HepG2 (cell line): ENCODE results near the gene FBLL1. TPM values are rescaled to one million over a fixed set of nuclear protein-coding genes. Genes with fewer than 3 reads are reported as not detected.

Source experiments
- ADNP ChIP-seq: sonication (generic); formaldehyde crosslinking; IDR thresholded peaks from 2 replicates; pipeline ENCODE4 v1.4.0; 2020; ENCODE audit warnings: missing genetic modification reagents
- CBX2 ChIP-seq, 2 experiments: fragments of 200-600 bp in 1 of 2; sonication (generic); formaldehyde crosslinking in 1 of 2; IDR thresholded peaks; 2 replicates each; pipeline versions ENCODE4 v1.7.0 to v1.8.1; 2018 to 2022; ENCODE audit warnings: low read depth in 2 of 2, low read length in 1 of 2, mild to moderate bottlenecking in 1 of 2, missing genetic modification reagents in 1 of 2
- CEBPG ChIP-seq: IDR thresholded peaks from 2 replicates; pipeline ENCODE4 v1.6.1; 2016
- FOSL2 ChIP-seq: sonication (generic); formaldehyde crosslinking; IDR thresholded peaks from 2 replicates; pipeline ENCODE4 v1.4.0; 2020; ENCODE audit warnings: missing genetic modification reagents
- HMGA1 ChIP-seq: sonication (generic); formaldehyde crosslinking; conservative IDR thresholded peaks from 2 replicates; pipeline ENCODE4 v1.4.0; 2020; ENCODE audit warnings: missing genetic modification reagents
- MIER2 ChIP-seq: IDR thresholded peaks from 2 replicates; pipeline ENCODE4 v1.6.1; 2016; ENCODE audit warnings: missing biosample characterization, missing genetic modification reagents
- NR2C2 ChIP-seq: sonication (generic); formaldehyde crosslinking; IDR thresholded peaks from 2 replicates; pipeline ENCODE4 v1.4.0; 2020; ENCODE audit warnings: missing genetic modification reagents, mild to moderate bottlenecking, moderate library complexity, borderline replicate concordance
- SIX4 ChIP-seq: sonication (generic); formaldehyde crosslinking; IDR thresholded peaks from 2 replicates; pipeline ENCODE4 v1.4.0; 2020; ENCODE audit warnings: missing genetic modification reagents
- SNAI1 ChIP-seq: sonication (generic); formaldehyde crosslinking; IDR thresholded peaks from 2 replicates; pipeline ENCODE4 v1.5.0; 2020; ENCODE audit warnings: mild to moderate bottlenecking, missing genetic modification reagents, borderline replicate concordance
- SP5 ChIP-seq: IDR thresholded peaks from 2 replicates; pipeline ENCODE4 v1.6.1; 2016; ENCODE audit warnings: low read depth, borderline replicate concordance
- ZNF644 ChIP-seq: IDR thresholded peaks from 2 replicates; pipeline ENCODE4 v1.6.1; 2016; ENCODE audit warnings: low read depth
- polyA plus RNA-seq, 8 experiments: library from polyadenylated mRNA; depleted of rRNA in 3 of 8; stranded (reverse) in 7 of 8; unstranded in 1 of 8; fragments of >200 nt; fragmentation: Illumina TruSeq in 4 of 8; extraction: Trizol in 4 of 8; gene quantifications; 2 replicates each; pipeline versions ENCODE4 v1.2.1 to v1.2.3, GENCODE V29; 2011 to 2016; ENCODE audit warnings: low read depth in 4 of 8, missing spikeins in 1 of 8, mixed read lengths in 1 of 8; ENCODE audit not compliant: insufficient read depth in 1 of 8
- total RNA-seq, 5 experiments: library from RNA; depleted of rRNA; stranded (reverse); fragments of >200 nt; fragmentation: Illumina TruSeq; extraction: Trizol; gene quantifications; 2 replicates each; pipeline ENCODE4 v1.2.3, GENCODE V29; 2016; ENCODE audit warnings: low read depth in 1 of 5
- TF ChIP-seq, protein P1 (sequence below): sonication (generic); formaldehyde crosslinking; IDR thresholded peaks from 2 replicates; pipeline ENCODE4 v1.4.0; 2020; ENCODE audit warnings: missing genetic modification reagents, borderline replicate concordance
- TF ChIP-seq, protein P2 (sequence below): sonication (generic); formaldehyde crosslinking; IDR thresholded peaks from 2 replicates; pipeline ENCODE4 v1.8.1; 2023; ENCODE audit warnings: mild to moderate bottlenecking, missing genetic modification reagents
- TF ChIP-seq, protein P3 (sequence below): sonication (generic); formaldehyde crosslinking; IDR thresholded peaks from 2 replicates; pipeline ENCODE4 v1.4.0; 2020; ENCODE audit warnings: missing genetic modification reagents
- TF ChIP-seq, protein P4 (sequence below): fragments of 450-650 bp; IDR thresholded peaks from 2 replicates; pipeline ENCODE4 v1.6.1; 2016
- TF ChIP-seq, protein P5 (sequence below): IDR thresholded peaks from 2 replicates; pipeline ENCODE4 v1.6.1; 2016; ENCODE audit warnings: mild to moderate bottlenecking, missing biosample characterization, missing genetic modification reagents
- TF ChIP-seq, protein P6 (sequence below): sonication (generic); formaldehyde crosslinking; IDR thresholded peaks from 2 replicates; pipeline ENCODE4 v1.4.0; 2020; ENCODE audit warnings: missing genetic modification reagents

FBLL1 gene
- total and polyA plus RNA-seq, 2 of the 13 experiments (the other 11 are each of a cell fraction or from before 2014, with no cell fraction given) = 0.17 to 0.18 TPM

DNA sequence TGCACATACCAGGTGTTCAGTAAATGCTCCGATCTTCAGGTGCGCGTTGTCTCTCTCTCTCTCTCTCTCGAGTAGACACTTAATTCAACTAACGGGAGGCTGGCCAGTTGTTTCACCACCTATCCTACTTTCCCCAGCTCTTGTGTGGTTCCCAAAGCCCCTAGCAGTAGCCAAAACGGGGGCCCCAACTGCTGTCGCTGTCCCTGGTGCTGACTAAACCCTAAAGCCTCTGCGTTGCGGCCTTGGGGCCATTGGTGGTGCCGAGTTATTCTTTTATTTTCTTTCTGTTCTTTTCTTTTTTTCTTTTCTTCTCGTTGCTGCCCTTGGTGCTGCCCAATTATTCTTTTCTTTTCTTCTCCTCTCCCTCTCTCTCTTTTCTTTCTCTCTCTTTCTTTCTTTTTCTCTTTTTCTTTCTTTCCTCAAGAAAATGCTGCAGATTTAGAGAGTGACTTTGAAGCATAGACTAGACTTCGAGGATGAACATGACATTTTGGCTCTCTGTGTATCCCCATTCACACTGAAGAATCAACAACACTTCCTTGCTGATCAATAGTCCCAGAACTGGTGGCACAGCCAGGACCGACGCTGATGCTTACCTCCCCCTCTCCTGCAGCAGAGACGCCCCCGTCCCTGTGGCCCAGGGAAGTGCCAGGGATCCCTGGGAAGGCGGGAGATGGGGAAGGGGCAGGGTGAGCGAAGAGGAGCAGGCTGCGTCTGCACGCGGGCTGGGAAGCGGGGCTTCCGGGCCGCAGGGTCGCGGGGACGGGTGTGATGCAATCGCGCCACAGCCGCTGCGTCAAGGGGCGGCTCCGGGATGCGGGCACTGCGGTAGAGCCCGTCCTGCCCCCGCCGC lies at the start of gene FBLL1 (continued):
- TF ChIP-seq, protein P1, sequence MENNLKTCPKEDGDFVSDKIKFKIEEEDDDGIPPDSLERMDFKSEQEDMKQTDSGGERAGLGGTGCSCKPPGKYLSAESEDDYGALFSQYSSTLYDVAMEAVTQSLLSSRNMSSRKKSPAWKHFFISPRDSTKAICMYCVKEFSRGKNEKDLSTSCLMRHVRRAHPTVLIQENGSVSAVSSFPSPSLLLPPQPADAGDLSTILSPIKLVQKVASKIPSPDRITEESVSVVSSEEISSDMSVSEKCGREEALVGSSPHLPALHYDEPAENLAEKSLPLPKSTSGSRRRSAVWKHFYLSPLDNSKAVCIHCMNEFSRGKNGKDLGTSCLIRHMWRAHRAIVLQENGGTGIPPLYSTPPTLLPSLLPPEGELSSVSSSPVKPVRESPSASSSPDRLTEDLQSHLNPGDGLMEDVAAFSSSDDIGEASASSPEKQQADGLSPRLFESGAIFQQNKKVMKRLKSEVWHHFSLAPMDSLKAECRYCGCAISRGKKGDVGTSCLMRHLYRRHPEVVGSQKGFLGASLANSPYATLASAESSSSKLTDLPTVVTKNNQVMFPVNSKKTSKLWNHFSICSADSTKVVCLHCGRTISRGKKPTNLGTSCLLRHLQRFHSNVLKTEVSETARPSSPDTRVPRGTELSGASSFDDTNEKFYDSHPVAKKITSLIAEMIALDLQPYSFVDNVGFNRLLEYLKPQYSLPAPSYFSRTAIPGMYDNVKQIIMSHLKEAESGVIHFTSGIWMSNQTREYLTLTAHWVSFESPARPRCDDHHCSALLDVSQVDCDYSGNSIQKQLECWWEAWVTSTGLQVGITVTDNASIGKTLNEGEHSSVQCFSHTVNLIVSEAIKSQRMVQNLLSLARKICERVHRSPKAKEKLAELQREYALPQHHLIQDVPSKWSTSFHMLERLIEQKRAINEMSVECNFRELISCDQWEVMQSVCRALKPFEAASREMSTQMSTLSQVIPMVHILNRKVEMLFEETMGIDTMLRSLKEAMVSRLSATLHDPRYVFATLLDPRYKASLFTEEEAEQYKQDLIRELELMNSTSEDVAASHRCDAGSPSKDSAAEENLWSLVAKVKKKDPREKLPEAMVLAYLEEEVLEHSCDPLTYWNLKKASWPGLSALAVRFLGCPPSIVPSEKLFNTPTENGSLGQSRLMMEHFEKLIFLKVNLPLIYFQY (CRISPR knock-in tag) = peak; percentile 79; the same call in 1 of the 2 replicates
- TF ChIP-seq MIER2 (CRISPR knock-in tag) (peak; percentile 97), HMGA1 (CRISPR knock-in tag) (no peak), CEBPG (peak; percentile 49), CBX2 (IDR thresholded peaks at IDR 0.05; ENCODE audit: low read depth, low read length) (no peak), CBX2 (CRISPR knock-in tag; IDR thresholded peaks at IDR 0.05; ENCODE audit: low read depth) (no peak), ADNP (CRISPR knock-in tag) (no peak), FOSL2 (CRISPR knock-in tag) (0 out of 2 replicates have a peak, but pooled peaks have one; percentile 13), SNAI1 (CRISPR knock-in tag) (peak; percentile 85; the same call in 1 of the 2 replicates), NR2C2 (CRISPR knock-in tag) (no peak), SP5 (CRISPR knock-in tag) (no peak), SIX4 (CRISPR knock-in tag) (peak; percentile 40; the same call in 1 of the 2 replicates), ZNF644 (CRISPR knock-in tag) (peak; percentile 23; the same call in 1 of the 2 replicates)
- TF ChIP-seq, protein P2, sequence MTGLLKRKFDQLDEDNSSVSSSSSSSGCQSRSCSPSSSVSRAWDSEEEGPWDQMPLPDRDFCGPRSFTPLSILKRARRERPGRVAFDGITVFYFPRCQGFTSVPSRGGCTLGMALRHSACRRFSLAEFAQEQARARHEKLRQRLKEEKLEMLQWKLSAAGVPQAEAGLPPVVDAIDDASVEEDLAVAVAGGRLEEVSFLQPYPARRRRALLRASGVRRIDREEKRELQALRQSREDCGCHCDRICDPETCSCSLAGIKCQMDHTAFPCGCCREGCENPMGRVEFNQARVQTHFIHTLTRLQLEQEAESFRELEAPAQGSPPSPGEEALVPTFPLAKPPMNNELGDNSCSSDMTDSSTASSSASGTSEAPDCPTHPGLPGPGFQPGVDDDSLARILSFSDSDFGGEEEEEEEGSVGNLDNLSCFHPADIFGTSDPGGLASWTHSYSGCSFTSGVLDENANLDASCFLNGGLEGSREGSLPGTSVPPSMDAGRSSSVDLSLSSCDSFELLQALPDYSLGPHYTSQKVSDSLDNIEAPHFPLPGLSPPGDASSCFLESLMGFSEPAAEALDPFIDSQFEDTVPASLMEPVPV (CRISPR knock-in tag) = 0 out of 2 replicates have a peak, but pooled peaks have one; percentile 37
- TF ChIP-seq, protein P3, sequence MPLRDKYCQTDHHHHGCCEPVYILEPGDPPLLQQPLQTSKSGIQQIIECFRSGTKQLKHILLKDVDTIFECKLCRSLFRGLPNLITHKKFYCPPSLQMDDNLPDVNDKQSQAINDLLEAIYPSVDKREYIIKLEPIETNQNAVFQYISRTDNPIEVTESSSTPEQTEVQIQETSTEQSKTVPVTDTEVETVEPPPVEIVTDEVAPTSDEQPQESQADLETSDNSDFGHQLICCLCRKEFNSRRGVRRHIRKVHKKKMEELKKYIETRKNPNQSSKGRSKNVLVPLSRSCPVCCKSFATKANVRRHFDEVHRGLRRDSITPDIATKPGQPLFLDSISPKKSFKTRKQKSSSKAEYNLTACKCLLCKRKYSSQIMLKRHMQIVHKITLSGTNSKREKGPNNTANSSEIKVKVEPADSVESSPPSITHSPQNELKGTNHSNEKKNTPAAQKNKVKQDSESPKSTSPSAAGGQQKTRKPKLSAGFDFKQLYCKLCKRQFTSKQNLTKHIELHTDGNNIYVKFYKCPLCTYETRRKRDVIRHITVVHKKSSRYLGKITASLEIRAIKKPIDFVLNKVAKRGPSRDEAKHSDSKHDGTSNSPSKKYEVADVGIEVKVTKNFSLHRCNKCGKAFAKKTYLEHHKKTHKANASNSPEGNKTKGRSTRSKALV = 0 out of 2 replicates have a peak, but pooled peaks have one; percentile 27
- TF ChIP-seq, protein P4, sequence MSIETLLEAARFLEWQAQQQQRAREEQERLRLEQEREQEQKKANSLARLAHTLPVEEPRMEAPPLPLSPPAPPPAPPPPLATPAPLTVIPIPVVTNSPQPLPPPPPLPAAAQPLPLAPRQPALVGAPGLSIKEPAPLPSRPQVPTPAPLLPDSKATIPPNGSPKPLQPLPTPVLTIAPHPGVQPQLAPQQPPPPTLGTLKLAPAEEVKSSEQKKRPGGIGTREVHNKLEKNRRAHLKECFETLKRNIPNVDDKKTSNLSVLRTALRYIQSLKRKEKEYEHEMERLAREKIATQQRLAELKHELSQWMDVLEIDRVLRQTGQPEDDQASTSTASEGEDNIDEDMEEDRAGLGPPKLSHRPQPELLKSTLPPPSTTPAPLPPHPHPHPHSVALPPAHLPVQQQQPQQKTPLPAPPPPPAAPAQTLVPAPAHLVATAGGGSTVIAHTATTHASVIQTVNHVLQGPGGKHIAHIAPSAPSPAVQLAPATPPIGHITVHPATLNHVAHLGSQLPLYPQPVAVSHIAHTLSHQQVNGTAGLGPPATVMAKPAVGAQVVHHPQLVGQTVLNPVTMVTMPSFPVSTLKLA = no peak
- TF ChIP-seq, protein P5, sequence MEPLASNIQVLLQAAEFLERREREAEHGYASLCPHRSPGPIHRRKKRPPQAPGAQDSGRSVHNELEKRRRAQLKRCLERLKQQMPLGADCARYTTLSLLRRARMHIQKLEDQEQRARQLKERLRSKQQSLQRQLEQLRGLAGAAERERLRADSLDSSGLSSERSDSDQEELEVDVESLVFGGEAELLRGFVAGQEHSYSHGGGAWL (CRISPR knock-in tag) = 0 out of 2 replicates have a peak, but pooled peaks have one; percentile 61
- TF ChIP-seq, protein P6, sequence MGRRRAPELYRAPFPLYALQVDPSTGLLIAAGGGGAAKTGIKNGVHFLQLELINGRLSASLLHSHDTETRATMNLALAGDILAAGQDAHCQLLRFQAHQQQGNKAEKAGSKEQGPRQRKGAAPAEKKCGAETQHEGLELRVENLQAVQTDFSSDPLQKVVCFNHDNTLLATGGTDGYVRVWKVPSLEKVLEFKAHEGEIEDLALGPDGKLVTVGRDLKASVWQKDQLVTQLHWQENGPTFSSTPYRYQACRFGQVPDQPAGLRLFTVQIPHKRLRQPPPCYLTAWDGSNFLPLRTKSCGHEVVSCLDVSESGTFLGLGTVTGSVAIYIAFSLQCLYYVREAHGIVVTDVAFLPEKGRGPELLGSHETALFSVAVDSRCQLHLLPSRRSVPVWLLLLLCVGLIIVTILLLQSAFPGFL (CRISPR knock-in tag) = no peak
